ENCODE data around the gene DDX17. TPM values are rescaled to one million over a fixed set of nuclear protein-coding genes. Genes with fewer than 3 reads are reported as not detected.

The DDX17 gene
- total RNA-seq, 1 experiment from 2014 or later = 529 TPM

DNA sequence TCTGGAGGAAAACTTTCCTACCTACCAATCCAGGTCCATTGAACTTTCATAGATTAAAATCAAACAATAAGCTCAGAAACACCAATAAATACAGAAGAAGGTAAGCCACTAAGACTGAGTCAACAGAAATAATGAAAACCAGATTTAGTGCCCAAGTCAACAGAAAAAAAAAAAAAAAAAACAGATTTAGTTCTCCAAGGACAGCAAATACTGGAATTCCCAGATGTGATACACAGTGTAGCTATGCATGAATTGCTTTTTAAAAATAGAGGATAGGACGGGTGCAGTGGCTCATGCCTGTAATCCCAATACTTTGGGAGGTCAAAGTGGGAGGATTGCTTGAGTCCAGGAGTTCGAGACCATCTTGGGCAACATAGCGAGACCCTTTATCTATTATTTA is 48.2 kb upstream of the DDX17 start:
- no peak overlapping the region for H2BK12ac ChIP-seq (ENCODE audit: insufficient read length, low read depth, low read length)
- no peak overlapping the region for H2BK15ac ChIP-seq (ENCODE audit: low read depth, low read length)
- H2BK5ac ChIP-seq (ENCODE audit: insufficient read length, low read length) = no peak overlapping the region
- no peaks in the 10 kb centered on the region for H3K9me3 ChIP-seq (ENCODE audit: control insufficient read depth, low read depth, low read length)
- H3T11ph ChIP-seq (ENCODE audit: low read length) = no peak overlapping the region
- no peak overlapping the region for H3K14ac ChIP-seq (ENCODE audit: insufficient read depth, low read length)
- no peak overlapping the region for H2AFZ ChIP-seq (ENCODE audit: low read length)
- H3K23me2 ChIP-seq (ENCODE audit: insufficient read length, low read depth, low read length, poor library complexity, severe bottlenecking) = no peaks in the 10 kb centered on the region
- H4K5ac ChIP-seq (ENCODE audit: insufficient read length, low read depth, low read length) = no peak overlapping the region
- Mint-ChIP-seq H3K27me3 (ENCODE audit: low read depth) (no peaks in the 10 kb centered on the region), H3K4me1 (no peaks in the 10 kb centered on the region), H3K36me3 (ENCODE audit: insufficient read depth in 1 of 3, low read depth in 3 of 3) (peaks cover 1 to 9% (median 6%) of the 10 kb centered on the region in 3 experiments; a peak in 5 of 7 replicates), H3K27ac (no peak overlapping the region), H3K4me3 (no peak overlapping the region), H3K9me3 (no peaks in the 10 kb centered on the region)
- no peaks in the 10 kb centered on the region for H3K79me2 ChIP-seq (ENCODE audit: insufficient read depth, low read length)
- WGBS (ENCODE audit: extremely low coverage, insufficient read length, low lambda C conversion rate) = no CpG with 5 or more reads among the region's 3 CpGs
- no peak overlapping the region for H3K9ac ChIP-seq (ENCODE audit: extremely low read depth, insufficient read length, low read length)
- TF ChIP-seq, protein P1, sequence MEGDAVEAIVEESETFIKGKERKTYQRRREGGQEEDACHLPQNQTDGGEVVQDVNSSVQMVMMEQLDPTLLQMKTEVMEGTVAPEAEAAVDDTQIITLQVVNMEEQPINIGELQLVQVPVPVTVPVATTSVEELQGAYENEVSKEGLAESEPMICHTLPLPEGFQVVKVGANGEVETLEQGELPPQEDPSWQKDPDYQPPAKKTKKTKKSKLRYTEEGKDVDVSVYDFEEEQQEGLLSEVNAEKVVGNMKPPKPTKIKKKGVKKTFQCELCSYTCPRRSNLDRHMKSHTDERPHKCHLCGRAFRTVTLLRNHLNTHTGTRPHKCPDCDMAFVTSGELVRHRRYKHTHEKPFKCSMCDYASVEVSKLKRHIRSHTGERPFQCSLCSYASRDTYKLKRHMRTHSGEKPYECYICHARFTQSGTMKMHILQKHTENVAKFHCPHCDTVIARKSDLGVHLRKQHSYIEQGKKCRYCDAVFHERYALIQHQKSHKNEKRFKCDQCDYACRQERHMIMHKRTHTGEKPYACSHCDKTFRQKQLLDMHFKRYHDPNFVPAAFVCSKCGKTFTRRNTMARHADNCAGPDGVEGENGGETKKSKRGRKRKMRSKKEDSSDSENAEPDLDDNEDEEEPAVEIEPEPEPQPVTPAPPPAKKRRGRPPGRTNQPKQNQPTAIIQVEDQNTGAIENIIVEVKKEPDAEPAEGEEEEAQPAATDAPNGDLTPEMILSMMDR (conservative IDR thresholded peaks at IDR 0.05) = no peak
- H4K8ac ChIP-seq (replicated peaks; ENCODE audit: insufficient read length, low read depth, low read length) = no peak overlapping the region
- no peak overlapping the region for H2AK5ac ChIP-seq (ENCODE audit: insufficient read length, low read length)
- no peak overlapping the region for H2BK20ac ChIP-seq (ENCODE audit: low read depth, low read length, poor library complexity, severe bottlenecking)
- H3K4me2 ChIP-seq (ENCODE audit: insufficient read depth, insufficient read length, low read length) = no peak overlapping the region
- no peak overlapping the region for H3K56ac ChIP-seq (ENCODE audit: insufficient read length, low read depth, low read length)
- H3K4me1 ChIP-seq (ENCODE audit: insufficient read depth, low read length) = no peaks in the 10 kb centered on the region
- H3K27me3 ChIP-seq (ENCODE audit: insufficient read depth, low read length) = no peaks in the 10 kb centered on the region
- no peak overlapping the region for H3K23ac ChIP-seq (ENCODE audit: insufficient read length, low read depth, low read length)
- no peak overlapping the region for H2BK120ac ChIP-seq (ENCODE audit: low read depth, low read length, poor library complexity, severe bottlenecking)
- no peaks in the 10 kb centered on the region for H4K20me1 ChIP-seq (ENCODE audit: control insufficient read depth, insufficient read depth, insufficient read length)
- no peak overlapping the region for H4K91ac ChIP-seq (ENCODE audit: insufficient read length, low read depth, low read length)
- no peak for DNase-seq
- no peak overlapping the region for H3K27ac ChIP-seq (ENCODE audit: insufficient read length, low read depth, low read length)
- H3K79me1 ChIP-seq (ENCODE audit: insufficient read depth, low read depth, low read length, poor library complexity, severe bottlenecking) = no peaks in the 10 kb centered on the region
- H3K18ac ChIP-seq (ENCODE audit: insufficient read length, low read depth, low read length) = no peak overlapping the region
- H3K4ac ChIP-seq (ENCODE audit: low read depth, low read length) = no peak overlapping the region
